Astrocyte of the cerebellum (primary cell): ENCODE measurements around the gene NSD2.
"Not testable (repeated sequence)": the region's sequence is repeated elsewhere in the genome, so short reads cannot be mapped to it uniquely, and the experiment has no call there.

Experiments
- DNase-seq: peaks from one replicate; pipeline ENCODE4 v3.0.0-alpha.2; 2011; ENCODE audit warnings: low read depth
- H3K4me3 ChIP-seq: 2 replicates; pipeline ENCODE4 v1.5.1; 2011; ENCODE audit warnings: mild to moderate bottlenecking, low read depth, low read length, moderate library complexity
- CTCF ChIP-seq: IDR thresholded peaks from 2 replicates; pipeline ENCODE4 v1.5.1; 2012; ENCODE audit warnings: low read length, low read depth, moderate library complexity, mild to moderate bottlenecking; ENCODE audit errors: missing control alignments
- in situ Hi-C: cut with HindIII; loops from 2 replicates; pipeline ENCODE4 v1.10.0; 2017; ENCODE audit warnings: low sequenced_read_pairs

Gene NSD2

GRCh38 chr4:1997712-1998111, 126.5 kb downstream of the NSD2 start:
- in situ Hi-C loops, result no loop called here
- TF ChIP-seq CTCF, result no peak

DNA sequence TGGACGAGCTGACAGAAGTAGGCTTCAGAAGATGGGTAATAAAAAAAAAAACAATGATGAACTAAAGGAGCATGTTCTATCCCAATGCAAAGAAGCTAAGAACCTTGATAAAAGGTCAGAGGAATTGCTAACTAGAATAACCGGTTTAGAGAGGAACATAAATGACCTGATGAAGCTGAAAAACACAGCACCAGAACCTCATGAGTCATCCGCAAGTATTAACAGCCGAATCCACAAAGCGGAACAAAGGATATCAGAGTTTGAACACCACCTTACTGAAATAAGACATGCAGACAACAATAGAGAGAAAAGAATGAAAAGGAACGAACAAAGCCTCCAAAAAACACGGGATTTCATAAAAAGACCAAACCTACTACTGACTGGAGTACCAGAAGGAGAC, 127.1 kb downstream of the NSD2 start:
- in situ Hi-C loops, result no loop called here
- no peak overlapping the region for H3K4me3 ChIP-seq

More at GRCh38 chr4:1997712-1998111, 126.5 kb downstream of the NSD2 start:
- DNase-seq, result no peak
- H3K4me3 ChIP-seq, result no peak overlapping the region

GRCh38 chr4:1999308-1999707, 128.1 kb downstream of the NSD2 start:
- DNase-seq, in situ Hi-C loops, H3K4me3 ChIP-seq: not testable (repeated sequence)

More for the DNA sequence above, 127.1 kb downstream of the NSD2 start:
- DNase-seq, result no peak
- no peak for TF ChIP-seq CTCF

GRCh38 chr4:2003361-2003760, 132.2 kb downstream of the NSD2 start:
- H3K4me3 ChIP-seq, result not testable (repeated sequence)
- in situ Hi-C loops, result loop anchor here (10.0 kb wide), 1 partner anchor 49 kb away; no protein-coding TSS in a partner anchor

DNA sequence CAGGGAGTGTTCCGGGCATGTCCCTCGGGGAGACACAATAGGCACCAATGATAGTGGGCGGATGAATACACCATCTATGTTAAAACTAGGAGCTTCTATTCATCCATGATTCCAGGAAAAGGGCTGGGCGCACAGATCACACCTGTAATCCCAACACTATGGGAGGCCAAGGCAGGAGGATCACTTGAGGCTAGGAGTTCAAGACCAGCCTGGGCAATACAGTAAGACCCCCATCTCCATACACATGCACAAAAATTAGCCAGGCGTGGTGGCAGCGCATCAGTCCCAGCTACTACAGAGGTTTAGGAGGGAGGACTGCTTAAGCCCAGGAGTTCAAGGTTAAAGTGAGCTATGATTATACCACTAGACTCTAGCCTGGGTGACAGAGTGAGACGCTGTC, 135.2 kb downstream of the NSD2 start:
- DNase-seq, result no peak
- TF ChIP-seq CTCF, result no peak
- in situ Hi-C loops, result loop anchor here (10.0 kb wide), 1 partner anchor 52 kb away; no protein-coding TSS in a partner anchor
- H3K4me3 ChIP-seq, result no peak overlapping the region

More at GRCh38 chr4:2003361-2003760, 132.2 kb downstream of the NSD2 start:
- DNase-seq, result not testable (repeated sequence)

DNA sequence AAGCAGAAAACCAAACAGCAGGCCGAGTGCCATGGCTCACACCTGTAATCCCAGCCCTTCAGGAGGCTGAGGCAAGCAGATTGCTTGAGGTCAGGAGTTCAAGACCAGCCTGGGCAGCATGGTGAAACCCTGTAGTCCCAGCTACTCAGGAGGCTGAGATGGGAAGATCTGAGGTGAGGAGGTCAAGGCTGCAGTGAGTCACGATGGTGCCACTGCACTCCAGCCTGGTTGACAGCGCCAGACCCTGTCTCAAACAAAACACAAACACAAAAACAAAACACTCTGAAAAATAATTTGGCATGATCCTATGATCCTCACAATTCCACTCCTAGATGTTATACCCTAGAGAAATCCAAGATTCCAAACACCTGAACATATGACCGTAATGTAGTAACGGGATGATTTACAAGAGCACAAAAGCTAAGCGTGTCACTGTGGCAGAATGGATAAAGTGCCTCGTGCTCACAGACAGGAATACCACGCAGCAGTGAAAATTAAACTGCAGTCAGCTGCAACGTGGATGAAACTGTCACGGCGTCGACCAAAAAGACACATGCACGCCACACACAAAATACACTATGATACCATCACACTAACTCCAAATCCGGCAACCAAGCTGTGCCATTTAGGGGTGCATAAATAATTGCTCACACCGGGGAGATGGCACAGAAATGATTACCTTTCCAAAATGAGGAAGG, 135.9 kb downstream of the NSD2 start:
- TF ChIP-seq CTCF, result no peak
- DNase-seq, result no peak
- H3K4me3 ChIP-seq, result peak overlapping the region; percentile 86
- in situ Hi-C loops, result loop anchor here (10.0 kb wide), 1 partner anchor 52 kb away; no protein-coding TSS in a partner anchor

DNA sequence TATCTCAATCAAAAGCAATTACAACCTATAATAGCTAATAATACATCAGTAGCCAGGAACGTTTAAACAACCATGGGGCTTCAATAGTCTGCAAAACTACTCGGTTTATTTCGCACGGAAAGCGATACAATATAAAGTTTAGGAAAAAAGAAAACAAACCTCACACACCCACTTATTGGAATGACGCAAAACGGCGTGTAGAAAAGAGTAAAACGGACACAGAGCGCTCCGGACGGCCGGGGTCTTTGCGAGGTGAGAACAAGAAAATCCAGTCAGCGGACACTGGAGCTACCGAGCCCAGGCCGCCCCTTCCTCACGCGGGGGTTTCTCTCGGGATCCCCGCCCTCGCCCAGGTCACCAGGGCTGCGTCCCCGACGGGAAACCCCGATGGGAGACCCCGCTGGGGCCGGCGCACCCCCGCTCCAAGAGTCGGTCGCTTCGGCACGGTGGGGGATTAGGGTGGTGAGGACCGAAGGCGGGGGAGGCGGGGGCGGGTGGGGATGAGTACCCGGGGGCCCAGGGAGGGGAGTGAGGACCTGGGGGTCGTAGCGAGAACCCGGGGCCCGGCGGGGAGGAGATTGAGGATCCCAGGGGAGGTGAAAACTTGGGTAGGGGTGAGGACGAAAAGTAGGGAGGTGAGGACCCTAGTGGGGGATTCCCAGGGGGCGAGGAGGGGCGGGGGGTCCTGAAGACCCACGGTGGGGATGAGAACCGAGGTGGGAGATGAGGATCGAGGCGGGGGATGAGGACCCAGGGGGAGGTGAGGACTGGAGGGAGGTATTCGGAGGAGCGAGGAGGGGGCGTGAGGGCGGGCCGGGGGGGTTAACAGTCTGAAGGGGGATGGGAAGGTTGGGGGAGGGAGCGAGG, 136.8 kb downstream of the NSD2 start:
- TF ChIP-seq CTCF, result no peak
- peak overlapping the region; percentile 86 for H3K4me3 ChIP-seq
- DNase-seq, result no peak
- in situ Hi-C loops, result loop anchor here (10.0 kb wide), 1 partner anchor 53 kb away; no protein-coding TSS in a partner anchor
